Prostate gland (tissue), 2 donors: Measurements from ENCODE around the gene AKT3.

Experiments used
- POLR2A ChIP-seq: fragments of 450-650 bp; IDR thresholded peaks from one replicate; pipeline ENCODE4 v1.6.1; 2016; ENCODE audit warnings: antibody characterized with exemption, mild to moderate bottlenecking
- POLR2AphosphoS5 ChIP-seq: sonication (generic); formaldehyde crosslinking; IDR thresholded peaks from one replicate; pipeline ENCODE4 v1.6.1; 2017; ENCODE audit warnings: antibody characterized with exemption
- TF ChIP-seq, protein P1 (sequence below), 4 experiments: fragments of 200-600 bp in 2 of 4; fragments of 450-650 bp in 2 of 4; sonication (generic) in 2 of 4; IDR thresholded peaks; 1 replicate in 3 of 4; 2 replicates in 1 of 4; pipeline ENCODE4 v1.5.1; 2016 to 2019; ENCODE audit warnings: antibody characterized with exemption in 4 of 4, mild to moderate bottlenecking in 2 of 4, moderate library complexity in 2 of 4

DNA sequence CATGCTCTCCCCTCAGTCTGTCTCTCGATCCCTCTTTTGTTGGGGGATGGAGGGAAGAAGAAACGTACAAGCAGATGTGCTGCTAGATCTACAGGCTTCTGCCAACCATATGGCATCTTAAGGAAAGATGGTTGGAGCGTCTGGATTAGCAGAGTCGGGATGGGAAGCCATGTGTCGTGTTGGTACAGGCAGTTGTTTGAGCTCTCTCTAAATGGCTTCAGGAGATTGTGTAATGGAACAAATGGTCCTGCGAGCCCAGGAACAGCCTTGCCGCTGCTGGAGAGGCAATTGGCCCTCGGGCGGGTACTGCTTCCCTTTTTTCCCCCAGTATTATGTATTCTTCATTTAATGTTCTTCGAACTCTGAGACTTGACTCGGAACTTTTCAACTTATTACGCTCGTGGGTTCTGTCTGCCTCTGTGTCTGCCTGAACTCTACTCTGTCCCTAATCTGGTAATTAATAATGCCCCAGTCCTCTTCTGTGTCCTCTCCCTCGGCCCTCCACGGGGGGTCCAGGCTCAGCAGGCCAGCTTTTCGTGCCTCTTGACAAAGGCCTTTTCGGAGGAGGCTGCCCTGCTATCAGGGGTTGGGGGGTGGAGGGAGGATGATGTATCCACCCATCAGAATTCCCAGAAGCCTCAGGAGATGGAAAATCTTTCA, 378.9 kb downstream of the AKT3 start:
- TF ChIP-seq, protein P1, sequence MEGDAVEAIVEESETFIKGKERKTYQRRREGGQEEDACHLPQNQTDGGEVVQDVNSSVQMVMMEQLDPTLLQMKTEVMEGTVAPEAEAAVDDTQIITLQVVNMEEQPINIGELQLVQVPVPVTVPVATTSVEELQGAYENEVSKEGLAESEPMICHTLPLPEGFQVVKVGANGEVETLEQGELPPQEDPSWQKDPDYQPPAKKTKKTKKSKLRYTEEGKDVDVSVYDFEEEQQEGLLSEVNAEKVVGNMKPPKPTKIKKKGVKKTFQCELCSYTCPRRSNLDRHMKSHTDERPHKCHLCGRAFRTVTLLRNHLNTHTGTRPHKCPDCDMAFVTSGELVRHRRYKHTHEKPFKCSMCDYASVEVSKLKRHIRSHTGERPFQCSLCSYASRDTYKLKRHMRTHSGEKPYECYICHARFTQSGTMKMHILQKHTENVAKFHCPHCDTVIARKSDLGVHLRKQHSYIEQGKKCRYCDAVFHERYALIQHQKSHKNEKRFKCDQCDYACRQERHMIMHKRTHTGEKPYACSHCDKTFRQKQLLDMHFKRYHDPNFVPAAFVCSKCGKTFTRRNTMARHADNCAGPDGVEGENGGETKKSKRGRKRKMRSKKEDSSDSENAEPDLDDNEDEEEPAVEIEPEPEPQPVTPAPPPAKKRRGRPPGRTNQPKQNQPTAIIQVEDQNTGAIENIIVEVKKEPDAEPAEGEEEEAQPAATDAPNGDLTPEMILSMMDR (IDR thresholded peaks at IDR 0.05), result no peak
- no peak for TF ChIP-seq POLR2AphosphoS5
- TF ChIP-seq POLR2A, result no peak
